NCI-H2196 (cell line): ENCODE data around the gene KRT33B.
A peak's percentile ranks its signal among the peaks of the same experiment; 100 is the strongest.
"Not testable (repeated sequence)": the region's sequence is repeated elsewhere in the genome, so short reads cannot be mapped to it uniquely, and the experiment has no call there.

ENCODE experiments used
- DNase-seq: peaks from one replicate; lab custom pipeline; 2025; ENCODE audit not compliant: unreplicated experiment; lab: John Stamatoyannopoulos, UW

Gene KRT33B

DNA sequence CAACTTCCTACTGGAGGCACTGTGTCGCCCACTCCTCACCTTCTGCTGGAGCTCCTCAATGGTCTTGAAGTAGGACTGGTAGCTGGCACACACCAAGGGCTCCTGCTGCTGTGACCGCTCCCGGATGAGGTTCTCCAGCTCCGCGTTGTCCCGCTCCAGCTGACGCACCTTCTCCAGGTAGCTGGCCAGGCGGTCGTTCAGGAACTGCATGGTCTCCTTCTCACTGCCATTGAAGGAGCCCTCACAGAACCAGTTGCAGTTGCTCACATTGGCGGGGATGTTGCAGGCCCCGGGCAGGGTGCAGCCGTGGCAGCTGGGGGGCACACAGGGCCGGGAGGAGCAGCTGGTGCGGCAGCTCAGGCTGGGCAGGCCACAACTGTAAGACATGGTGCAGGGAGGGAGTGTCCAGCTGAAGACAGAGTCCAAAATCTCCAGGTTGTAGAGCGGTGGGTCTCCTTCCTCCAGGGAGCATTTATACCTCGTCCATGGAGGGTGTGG, 19.2 kb downstream of the KRT33B start, which contains the start of gene KRT33A:
Gene KRT33A (minus strand): TSS at position 448 of the 498 bp plus-strand sequence. CDS start 61 bp downstream, at position 387.
- DNase-seq = not testable (repeated sequence)

DNA sequence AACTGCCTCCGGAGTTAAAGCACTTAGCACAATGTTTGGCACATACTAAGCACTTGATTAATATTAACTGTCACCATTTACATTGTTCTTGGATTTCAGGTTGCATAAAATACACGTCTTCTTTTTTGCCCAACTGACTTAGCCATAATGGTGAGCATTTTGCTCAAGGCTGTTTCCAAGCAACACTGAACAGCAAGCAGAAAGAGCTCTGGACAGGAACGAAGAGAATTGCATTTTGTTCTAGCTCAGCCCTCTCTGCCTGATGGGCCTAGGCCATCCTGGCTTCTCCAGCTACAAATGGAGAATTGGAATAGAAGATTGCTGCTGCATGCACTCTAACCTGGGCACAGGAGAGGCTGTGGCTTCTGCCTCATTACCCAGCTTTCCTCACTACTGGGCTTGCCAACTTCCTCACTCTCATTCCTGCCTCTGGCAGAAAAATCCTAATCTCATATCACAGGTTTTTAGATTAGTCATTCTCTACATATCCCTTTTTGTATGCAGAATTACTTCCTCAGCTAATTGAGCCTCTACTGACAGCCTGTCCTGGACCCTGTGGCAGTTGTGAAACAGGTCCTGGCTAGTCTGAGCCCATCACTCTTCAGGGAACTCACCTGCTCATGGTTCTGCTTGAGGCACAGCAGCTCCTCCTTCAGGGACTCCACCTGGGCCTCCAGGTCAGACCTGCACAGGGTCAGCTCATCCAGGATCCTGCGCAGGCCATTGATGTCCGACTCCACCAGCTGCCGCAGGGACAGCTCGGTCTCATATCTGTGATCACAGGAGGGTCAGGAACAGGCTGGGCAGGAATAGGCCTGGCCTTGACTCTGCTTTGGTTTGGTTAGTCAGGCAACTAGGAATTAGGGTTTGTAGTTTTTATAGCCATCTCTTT, 21.5 kb downstream of the KRT33B start:
- no peak for DNase-seq

GRCh38 chr17:41346421-41346820, 23.2 kb downstream of the KRT33B start:
- DNase-seq = not testable (repeated sequence)

DNA sequence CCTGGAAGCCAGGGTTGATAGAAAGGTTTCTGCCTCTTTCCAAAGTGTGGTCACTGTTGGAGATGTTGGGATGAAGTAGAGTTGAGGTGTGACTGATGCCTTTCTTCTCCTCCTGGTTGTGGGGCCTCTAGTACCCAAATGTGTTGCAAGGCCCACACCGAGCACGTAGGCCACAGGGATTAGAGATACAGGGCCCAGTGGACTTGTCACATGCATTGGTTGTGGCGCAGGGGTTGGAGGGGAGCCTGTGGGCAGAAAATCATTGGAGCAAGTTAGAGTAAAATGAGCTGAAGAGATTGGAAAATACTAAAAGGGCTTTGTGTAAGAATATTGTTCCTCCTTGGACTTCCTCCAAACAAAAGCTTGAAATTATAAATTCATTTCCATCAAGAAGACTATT, 23.6 kb downstream of the KRT33B start:
- no peak for DNase-seq

DNA sequence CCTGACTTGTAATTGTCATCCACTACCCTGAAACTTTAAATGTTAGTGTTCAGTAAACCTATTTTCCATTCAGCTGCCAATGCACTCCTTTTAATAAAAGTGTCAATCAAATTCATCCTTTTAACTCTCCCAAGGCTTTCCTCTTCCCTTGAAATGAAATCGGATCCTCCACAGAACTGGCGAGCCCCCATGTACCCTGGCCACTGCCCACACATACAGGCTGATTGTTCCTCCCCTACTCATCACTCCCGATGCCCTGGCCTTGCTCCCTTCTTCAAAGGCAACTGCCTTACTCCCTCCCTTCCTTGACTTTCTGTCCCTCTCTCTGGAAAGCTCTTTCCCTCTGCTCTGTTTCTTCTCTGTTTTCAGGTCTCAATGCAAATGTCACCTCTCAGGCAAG, 26.6 kb downstream of the KRT33B start:
- no peak for DNase-seq

- no peak for DNase-seq
These were observed 28.4 kb downstream of the KRT33B start for GRCh38 chr17:41340934-41341861.

GRCh38 chr17:41340494-41340893, 29.1 kb downstream of the KRT33B start:
- no peak for DNase-seq

GRCh38 chr17:41339571-41340172, 29.9 kb downstream of the KRT33B start:
- DNase-seq = no peak

GRCh38 chr17:41338961-41339485, 30.6 kb downstream of the KRT33B start:
- DNase-seq = no peak

DNA sequence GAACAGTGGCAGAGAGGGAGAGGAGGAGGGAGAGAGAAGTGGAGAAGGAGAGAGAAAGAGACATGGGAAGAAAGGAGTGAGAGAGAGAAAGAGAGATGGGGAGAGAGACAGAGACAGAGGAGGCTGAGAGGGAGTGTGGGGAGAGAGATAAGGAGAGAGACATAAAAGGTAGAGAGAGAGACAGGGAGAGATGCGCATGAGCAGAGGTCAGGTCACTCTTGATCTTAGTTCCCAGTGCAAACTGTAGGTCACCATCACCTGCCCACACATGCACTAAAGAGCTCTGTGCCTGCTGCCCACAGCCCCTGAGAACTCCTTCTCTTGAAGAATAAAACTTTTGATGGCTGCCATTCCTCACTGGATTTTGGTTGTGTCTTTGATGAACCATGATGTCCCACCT, 33.9 kb downstream of the KRT33B start:
- DNase-seq = no peak

GRCh38 chr17:41334385-41335305, 35.0 kb downstream of the KRT33B start:
- DNase-seq = no peak

- no peak for DNase-seq
These were observed 35.8 kb downstream of the KRT33B start for GRCh38 chr17:41333836-41334235.

DNA sequence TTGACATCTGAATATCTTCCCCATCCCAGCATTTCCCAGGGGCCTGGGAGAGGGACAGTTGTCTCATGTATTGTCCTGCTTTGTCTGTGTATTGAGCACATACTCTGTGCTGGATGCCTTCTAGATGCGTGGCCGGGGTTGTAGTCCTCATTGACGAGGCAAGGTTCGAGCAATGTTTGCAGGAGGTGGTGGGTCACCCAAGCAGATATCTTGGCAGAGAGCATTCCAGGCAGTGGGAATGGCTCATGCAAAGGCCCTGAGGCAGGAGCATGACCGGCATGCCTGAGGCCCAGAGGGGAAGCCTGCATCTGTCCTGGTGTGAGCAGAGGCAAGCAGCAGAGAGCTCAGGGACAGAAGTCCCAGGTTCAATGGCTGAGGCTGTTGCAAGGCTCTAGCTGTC, 36.5 kb downstream of the KRT33B start:
- no peak for DNase-seq

DNA sequence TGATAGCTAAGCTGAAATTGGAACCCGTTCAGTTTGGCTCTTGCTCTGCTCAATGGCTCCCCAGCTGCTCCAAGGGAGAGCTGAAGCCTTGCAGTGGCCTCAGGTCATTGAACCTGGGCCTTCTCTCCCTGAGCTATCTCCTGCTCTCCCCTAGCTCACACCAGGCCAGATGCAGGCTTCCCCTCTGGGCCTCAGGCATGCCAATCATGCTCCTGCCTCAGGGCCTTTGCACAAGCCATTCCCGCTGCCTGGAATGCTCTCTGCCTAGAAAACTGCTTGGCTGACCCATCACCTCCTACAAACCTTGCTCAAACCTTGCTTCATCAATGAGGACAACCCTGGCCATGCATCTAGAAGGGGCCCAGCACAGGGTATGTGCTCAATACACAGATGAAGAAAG, 37.4 kb downstream of the KRT33B start:
- DNase-seq = no peak

DNA sequence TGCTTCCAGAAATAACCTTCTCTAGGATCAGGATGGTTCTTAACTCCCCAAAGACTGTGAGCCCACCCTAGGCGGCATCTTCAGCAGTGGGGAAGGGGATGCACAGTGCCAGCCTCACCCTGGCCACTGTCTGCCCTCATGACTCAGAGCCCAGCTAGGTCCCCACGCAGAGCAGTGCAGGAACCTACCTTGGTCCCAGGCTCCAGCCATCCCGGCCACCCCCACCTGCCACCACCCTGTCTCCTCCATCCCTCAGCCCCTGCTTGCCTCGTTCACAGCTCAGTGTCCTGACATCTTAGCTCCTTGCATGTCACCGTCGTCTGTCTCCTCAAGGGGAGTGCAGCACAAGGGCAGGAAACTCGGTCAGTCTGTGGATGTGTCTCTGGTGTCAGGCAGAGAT, 38.0 kb downstream of the KRT33B start:
- no peak for DNase-seq

- DNase-seq = peak; percentile 17
These were observed 40.2 kb downstream of the KRT33B start for GRCh38 chr17:41329279-41329948.

DNA sequence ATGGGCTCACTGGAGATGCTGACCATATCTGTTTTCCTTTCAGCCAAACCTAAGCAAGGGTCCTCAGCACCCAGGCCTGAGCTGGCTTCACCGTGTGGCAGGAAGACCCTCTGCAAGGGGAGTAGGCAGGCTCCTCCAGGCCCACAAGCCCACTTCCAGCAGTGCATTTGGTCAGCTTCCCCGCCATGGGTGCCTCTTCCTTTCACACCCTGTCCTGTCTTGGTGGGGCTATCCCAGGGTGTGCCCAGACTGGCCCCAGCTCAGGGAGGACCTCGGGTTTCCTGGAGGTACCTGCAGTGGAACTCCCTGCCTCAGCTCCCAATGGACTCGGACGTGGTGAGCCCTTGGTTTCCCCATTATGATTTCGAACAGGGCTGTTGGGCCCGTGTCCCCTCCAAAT, 41.4 kb downstream of the KRT33B start:
- no peak for DNase-seq

- DNase-seq = no peak
These were observed 42.0 kb downstream of the KRT33B start for GRCh38 chr17:41327411-41328120.
